IPS-11a (cell line): Measurements from ENCODE around the gene SLC22A14.
"Not testable (repeated sequence)": the region's sequence is repeated elsewhere in the genome, so short reads cannot be mapped to it uniquely, and the experiment has no call there.

ENCODE experiments used
- H3K4me3 ChIP-seq: one replicate; pipeline ENCODE4 v1.5.1; 2013; ENCODE audit warnings: low read depth, low read length, control low read depth

The SLC22A14 gene, protein sequence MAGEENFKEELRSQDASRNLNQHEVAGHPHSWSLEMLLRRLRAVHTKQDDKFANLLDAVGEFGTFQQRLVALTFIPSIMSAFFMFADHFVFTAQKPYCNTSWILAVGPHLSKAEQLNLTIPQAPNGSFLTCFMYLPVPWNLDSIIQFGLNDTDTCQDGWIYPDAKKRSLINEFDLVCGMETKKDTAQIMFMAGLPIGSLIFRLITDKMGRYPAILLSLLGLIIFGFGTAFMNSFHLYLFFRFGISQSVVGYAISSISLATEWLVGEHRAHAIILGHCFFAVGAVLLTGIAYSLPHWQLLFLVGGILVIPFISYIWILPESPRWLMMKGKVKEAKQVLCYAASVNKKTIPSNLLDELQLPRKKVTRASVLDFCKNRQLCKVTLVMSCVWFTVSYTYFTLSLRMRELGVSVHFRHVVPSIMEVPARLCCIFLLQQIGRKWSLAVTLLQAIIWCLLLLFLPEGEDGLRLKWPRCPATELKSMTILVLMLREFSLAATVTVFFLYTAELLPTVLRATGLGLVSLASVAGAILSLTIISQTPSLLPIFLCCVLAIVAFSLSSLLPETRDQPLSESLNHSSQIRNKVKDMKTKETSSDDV

DNA sequence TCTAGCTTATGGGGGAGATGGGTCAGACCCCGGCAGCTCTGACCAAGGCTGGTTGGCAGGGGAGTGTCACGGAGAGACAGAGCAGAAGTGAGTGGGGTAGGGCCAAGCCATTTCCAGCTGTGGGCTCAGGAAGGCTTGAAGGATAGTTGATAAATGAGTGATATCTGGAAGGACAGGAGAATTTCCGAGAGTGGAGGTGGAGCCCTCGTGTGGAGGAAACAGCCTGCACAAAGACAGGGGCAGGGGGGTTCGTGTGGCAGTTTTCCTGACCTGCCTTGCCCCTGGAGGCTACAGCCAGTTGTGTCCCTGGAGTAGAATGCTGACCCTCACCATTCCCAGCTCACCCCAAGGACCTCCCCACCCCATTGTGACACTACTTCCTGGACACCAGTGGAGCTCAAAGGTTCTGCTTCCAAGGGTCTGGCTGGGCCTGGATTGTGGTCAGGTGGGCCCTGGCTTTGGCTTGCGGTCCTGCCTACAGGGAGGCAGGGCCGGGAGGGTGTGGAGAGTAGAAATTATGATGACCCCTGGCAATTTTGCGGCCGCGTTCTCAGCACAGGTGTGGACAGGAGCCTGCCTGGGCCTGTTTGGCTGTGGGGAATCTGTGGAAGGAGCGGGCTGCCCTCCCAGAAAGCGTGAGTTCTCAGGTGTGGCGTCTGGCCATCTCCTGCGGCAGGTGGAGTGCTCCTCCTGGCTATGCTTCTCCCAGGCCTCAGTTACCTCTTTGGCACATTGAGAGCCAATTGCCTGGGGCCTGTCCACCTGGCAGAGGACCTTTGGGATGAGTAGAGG lies at the start of gene SLC22A14:
Gene SLC22A14, plus strand, starts transcription at position 400 of the 792 bp plus-strand sequence. CDS start 23,733 bp downstream, outside the sequence.
- H3K4me3 ChIP-seq: no peak within 1 kb of the TSS

DNA sequence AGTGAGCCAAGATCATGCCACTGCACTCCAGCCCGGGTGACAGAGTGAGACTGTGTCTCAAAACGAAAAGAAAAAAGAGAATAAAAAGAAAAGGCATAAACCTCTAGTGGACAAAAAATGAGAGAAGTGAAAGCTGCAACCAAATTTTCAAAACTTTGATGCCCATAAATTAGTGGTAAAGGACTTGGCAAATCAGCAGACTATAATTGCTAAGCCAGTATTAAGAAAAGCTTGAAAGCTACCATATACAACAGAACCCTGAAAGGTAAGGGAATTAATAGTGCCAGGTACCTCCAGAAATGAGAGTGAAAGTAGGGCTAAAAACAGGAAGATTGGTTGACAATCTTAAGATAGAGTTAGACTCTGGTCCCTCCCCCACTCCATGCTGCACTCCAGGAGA lies 49.4 kb upstream of the SLC22A14 start:
- no peak overlapping the region for H3K4me3 ChIP-seq

DNA sequence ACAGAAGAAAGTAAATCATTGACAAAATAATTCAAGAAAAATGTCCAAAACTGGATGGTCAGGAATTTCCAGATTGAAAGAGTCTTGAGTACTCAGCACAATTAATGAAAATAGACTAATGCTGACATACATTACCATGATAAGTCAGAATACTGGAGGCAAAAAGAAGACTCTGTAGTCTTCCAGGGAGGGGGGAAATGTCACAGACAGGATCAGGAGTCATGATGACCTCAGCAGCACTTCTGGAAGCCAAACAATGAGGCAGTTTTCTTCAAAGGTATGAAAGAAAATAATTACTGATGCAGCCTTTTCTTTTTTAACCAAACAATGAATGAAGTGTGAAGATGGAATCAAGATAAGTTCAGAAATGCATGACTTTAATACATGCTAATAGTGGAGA lies 46.6 kb upstream of the SLC22A14 start:
- no peak overlapping the region for H3K4me3 ChIP-seq

- no peak overlapping the region for H3K4me3 ChIP-seq
Measured at GRCh38 chr3:38238416-38239008, 43.6 kb upstream of the SLC22A14 start.

DNA sequence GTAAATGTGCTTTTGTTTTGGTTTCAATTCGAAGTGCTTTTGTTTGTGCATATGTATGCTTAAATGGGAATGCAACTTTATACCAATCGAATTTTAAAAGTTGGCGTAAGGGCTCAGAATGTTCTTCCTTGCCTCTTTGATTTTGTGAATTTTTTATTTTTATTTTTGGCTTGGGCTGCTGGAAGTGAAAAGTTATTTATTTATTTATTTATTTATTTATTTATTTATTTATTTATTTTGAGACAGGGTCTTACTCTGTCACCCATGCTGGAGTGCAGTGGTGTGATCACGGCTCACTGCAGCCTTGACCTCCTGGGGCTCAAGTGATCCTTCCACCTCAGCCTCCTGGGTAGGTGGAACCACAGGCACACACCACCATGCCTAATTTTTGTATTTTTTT lies 39.3 kb upstream of the SLC22A14 start:
- H3K4me3 ChIP-seq: not testable (repeated sequence)

DNA sequence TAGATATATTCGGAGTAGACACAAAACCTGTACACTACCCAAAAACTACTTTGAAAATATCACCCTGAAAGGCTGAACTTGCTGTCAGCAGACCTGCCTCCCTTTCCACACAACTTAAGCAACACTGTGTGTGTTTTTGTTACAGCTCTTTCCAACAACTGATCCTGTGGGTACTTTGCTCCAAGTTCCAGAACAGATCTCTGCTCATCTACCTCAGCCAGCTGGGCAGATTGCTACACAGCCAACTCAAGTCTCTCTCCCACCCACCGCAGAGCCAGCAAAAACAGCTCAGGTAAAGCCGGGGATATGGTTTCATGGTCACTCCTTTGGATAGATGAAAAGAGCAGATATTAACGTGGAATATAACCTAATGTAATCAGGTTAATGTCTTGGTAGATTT lies 36.2 kb upstream of the SLC22A14 start:
- no peak overlapping the region for H3K4me3 ChIP-seq

DNA sequence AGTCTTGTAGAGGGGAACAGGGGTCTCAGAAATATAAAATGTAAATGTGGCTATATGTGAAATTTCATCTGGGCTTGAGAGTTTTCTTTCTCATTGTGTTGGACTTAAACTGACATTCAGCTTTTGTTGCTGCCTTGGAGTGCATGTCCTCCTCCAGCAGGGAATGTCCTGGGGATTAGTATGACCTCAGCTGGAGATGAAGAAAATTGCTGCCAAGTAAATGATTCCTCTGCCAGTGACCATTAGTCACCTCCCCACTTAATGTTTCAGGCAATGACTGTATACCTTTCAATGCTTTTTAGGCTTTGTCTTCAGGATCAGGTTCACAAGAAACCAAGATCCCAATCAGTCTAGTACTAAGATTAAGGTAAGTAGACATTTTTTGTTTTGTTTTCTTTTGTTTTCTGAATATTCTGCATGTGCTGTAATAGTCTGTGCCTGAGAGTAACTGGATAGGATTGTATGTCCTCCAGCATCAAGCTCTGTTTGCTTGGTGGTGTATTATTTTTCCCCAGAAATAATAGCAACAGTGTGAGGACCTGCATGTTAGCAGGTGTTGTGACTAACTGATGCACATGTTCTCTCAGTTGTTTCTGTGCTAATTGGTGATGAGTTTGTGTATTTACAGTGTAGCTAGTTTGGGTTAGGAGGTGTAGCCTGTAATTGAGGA lies 34.6 kb upstream of the SLC22A14 start:
- no peak overlapping the region for H3K4me3 ChIP-seq

GRCh38 chr3:38250198-38250597 lies 31.9 kb upstream of the SLC22A14 start:
- H3K4me3 ChIP-seq: no peak overlapping the region

- H3K4me3 ChIP-seq: no peak overlapping the region
Measured at GRCh38 chr3:38251197-38251596, 30.9 kb upstream of the SLC22A14 start.

- no peak overlapping the region for H3K4me3 ChIP-seq
Measured at GRCh38 chr3:38253704-38254103, 28.4 kb upstream of the SLC22A14 start.

GRCh38 chr3:38254872-38255271 lies 27.2 kb upstream of the SLC22A14 start:
- H3K4me3 ChIP-seq: no peak overlapping the region

DNA sequence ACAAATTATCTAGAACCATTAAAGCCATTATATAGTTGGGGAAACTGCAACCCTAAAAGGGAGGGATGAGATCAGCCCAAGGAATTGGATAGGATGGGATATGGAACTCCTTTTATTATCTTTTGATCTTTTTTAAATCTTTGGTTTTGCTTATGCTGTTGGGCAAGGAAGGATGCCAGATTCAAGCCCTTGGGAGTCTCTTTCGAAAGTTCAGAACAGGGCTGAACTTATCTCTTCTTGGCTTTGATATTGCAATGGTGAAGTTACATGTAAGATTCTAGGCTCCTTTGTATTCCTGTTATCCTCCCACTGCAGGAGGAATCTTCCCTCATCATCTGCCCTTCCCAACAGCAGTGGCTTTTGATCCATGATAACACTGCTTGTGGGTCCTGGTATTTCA lies 26.5 kb upstream of the SLC22A14 start:
- no peak overlapping the region for H3K4me3 ChIP-seq

DNA sequence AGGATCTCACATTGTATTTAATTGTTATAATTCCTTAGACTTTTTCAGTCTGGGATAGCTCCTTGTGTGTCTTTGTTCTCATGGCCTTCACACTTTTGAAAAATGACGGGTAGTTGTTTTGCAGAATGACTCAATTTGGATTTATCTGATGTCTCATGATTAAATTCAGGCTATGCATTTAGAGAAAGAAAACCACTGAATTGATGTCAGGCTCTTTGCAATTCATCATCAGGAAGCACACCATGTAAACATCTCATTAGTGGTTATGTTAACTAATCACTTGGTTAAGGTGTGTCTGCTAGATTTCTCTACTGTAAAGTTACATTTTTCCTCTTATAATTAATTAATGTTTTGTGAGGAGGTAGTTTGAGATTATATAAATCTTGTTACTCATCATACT lies 24.5 kb upstream of the SLC22A14 start:
- H3K4me3 ChIP-seq: no peak overlapping the region

DNA sequence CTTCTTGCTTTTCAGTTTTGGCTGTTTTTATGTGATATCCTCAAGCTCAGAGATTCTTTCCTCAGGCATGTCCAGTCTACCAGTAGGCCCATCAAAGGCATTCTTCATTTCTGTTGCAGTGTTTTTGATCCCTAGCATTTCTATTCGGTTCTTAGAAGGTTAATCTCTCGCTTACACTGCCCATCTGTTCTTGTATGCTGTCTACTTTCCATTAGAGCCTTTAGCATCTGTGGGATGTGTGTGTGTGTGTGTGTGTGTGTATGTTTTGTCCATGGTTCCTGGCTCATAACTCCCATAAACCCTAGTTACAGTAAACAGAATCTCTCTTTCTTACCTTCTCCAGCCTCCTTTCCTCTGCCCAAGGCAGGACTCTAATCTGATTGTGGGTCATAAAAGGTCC lies 21.6 kb upstream of the SLC22A14 start:
- H3K4me3 ChIP-seq: no peak overlapping the region

DNA sequence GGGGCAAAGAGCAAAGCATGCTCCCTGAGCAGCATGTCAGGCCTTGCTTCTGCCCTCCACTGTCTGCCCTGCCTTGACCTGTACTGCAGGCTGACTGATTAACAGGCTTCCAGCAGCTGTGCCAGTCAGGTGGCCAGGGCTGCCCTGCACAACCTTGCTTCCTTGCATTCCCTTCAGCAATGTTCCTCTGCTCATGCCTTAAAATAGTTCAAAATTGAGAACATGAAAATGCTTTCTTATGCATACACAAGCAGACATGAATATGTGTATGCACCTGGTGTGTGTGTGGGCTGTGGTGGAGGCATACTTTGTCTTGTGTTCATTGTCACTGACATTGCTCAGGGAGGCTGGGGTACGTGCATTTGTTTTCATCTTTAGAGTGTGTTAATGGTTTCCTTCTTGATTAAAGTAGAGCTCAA lies 17.7 kb upstream of the SLC22A14 start:
- H3K4me3 ChIP-seq: no peak overlapping the region

GRCh38 chr3:38264779-38265178 lies 17.3 kb upstream of the SLC22A14 start:
- no peak overlapping the region for H3K4me3 ChIP-seq

DNA sequence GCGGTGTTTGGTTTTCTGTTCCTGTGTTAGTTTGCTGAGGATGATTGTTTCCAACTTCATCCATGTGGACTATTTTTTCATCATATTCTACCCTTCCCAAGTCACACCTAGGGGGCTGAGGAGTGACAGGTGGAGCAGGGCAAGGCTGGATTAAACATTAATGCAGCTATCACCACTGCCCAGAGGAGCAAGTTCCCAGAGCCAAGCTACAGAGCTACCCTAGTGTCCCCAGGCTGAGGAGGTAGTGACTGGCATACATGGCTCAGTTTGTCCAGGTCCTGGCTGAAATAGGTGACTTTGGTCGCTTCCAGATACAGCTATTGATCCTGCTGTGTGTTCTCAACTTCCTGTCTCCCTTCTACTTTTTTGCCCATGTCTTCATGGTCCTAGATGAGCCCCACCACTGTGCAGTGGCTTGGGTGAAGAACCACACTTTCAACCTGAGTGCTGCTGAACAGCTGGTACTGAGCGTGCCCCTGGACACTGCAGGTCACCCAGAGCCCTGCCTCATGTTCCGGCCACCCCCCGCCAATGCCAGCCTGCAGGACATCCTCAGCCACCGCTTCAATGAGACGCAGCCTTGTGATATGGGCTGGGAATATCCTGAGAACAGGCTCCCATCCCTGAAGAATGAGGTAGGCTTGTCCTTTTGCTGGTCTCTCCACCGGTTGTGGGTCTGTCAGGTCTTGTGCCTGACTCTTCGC lies 16.3 kb upstream of the SLC22A14 start, which contains the start of gene SLC22A13:
Gene SLC22A13, plus strand, starts transcription at position 209 of the 704 bp plus-strand sequence. Its CDS starts 49 bp downstream, at position 258.
- no peak within 1 kb of the TSS for H3K4me3 ChIP-seq

DNA sequence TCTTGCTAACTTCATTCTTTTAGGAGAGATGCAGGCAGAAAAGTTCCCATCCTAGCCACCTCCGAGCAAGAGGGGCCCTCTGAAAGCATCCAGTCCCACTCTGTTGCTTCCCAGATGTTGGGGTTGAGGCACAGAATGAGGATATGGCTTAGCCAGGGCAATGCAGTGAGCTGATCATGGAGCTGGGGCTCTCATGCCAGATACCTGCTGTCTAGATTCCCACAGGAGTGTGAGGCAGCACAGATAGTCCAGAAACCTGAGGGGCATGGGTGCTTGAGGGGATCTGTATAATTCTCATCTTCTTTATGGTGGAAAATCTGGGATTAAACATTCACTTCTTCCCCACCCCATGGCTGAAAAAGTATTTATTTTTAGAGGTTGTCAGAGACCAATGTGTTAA lies 15.3 kb upstream of the SLC22A14 start:
- no peak overlapping the region for H3K4me3 ChIP-seq

GRCh38 chr3:38267662-38268061 lies 14.4 kb upstream of the SLC22A14 start:
- no peak overlapping the region for H3K4me3 ChIP-seq

DNA sequence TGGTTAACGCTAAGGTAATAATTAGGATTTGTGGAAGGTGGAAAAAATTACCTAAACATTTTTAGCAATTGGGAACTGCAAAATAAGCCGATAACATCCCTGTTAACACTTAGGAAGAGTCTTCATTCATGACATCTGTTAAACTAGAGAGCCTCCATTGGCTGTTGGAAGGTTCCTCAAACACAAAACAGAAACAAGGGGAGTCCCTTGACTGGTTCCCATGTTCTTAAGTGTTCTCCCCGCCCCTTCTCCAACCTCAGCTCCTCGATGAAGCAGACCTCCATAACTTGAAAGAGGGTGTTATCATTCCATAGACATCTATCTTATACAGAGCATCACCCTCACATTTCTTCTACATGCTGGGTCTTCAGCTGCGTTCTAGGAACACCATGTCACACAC lies 14.0 kb upstream of the SLC22A14 start:
- no peak overlapping the region for H3K4me3 ChIP-seq
